Type B pancreatic cell (in vitro differentiated cells): ENCODE results near the gene MYO10. TPM values are rescaled to one million over a fixed set of nuclear protein-coding genes. Genes with fewer than 3 reads are reported as not detected.

Experiments
- DNase-seq: peaks from one replicate; pipeline ENCODE4 v3.0.0; 2021; ENCODE audit warnings: mixed read lengths; ENCODE audit not compliant: unreplicated experiment; ENCODE audit errors: extremely low spot score
- H3K27ac Mint-ChIP-seq: 2 replicates; pipeline ENCODE4 v1.8.0; 2021; ENCODE audit warnings: mild to moderate bottlenecking, mixed read lengths
- H3K27me3 Mint-ChIP-seq: 2 replicates; pipeline ENCODE4 v1.8.0; 2021; ENCODE audit warnings: mixed read lengths
- H3K36me3 Mint-ChIP-seq: 2 replicates; pipeline ENCODE4 v1.8.0; 2021; ENCODE audit warnings: mixed read lengths
- H3K4me1 Mint-ChIP-seq: one replicate; pipeline ENCODE4 v1.8.0; 2021; ENCODE audit warnings: mixed read lengths; ENCODE audit not compliant: unreplicated experiment
- H3K4me3 Mint-ChIP-seq: 2 replicates; pipeline ENCODE4 v1.8.0; 2021; ENCODE audit warnings: mild to moderate bottlenecking, mixed read lengths
- H3K9me3 Mint-ChIP-seq: 2 replicates; pipeline ENCODE4 v1.8.0; 2021; ENCODE audit warnings: mixed read lengths
- total RNA-seq: library from RNA; stranded (reverse); gene quantifications from 2 replicates; pipeline ENCODE4 v1.2.1, GENCODE V29; 2021; ENCODE audit warnings: low replicate concordance
- TF ChIP-seq, protein P1 (sequence below): fragments of 200-600 bp; sonication (generic); conservative IDR thresholded peaks from 2 replicates; pipeline ENCODE4 v1.5.0; 2021; ENCODE audit warnings: antibody characterized with exemption, mild to moderate bottlenecking

The MYO10 gene
- total RNA-seq, 1 donor from 2014 or later: 52.5 TPM

DNA sequence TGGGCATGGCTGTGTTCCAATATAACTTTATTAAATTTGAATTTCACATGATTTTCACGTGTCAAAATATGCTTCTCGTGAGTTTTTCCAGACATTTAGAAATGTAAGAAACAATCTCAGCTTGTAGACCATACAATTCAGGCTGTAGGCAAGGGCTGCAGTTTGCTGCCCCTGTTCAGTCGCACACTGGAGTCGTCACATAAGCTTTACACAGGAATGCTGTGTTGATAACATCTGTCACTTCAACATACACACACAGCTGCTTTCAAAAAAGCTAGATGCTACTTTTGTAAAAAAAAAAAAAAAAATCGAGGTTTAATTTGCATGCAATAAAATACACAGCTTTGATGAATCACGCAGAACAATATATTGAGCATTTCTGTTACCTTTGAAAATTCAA, 77.9 kb downstream of the MYO10 start:
- H3K27me3 Mint-ChIP-seq: no peaks in the 10 kb centered on the region
- no peak overlapping the region for H3K4me3 Mint-ChIP-seq
- peaks cover 4% of the 10 kb centered on the region for H3K36me3 Mint-ChIP-seq
- TF ChIP-seq, protein P1, sequence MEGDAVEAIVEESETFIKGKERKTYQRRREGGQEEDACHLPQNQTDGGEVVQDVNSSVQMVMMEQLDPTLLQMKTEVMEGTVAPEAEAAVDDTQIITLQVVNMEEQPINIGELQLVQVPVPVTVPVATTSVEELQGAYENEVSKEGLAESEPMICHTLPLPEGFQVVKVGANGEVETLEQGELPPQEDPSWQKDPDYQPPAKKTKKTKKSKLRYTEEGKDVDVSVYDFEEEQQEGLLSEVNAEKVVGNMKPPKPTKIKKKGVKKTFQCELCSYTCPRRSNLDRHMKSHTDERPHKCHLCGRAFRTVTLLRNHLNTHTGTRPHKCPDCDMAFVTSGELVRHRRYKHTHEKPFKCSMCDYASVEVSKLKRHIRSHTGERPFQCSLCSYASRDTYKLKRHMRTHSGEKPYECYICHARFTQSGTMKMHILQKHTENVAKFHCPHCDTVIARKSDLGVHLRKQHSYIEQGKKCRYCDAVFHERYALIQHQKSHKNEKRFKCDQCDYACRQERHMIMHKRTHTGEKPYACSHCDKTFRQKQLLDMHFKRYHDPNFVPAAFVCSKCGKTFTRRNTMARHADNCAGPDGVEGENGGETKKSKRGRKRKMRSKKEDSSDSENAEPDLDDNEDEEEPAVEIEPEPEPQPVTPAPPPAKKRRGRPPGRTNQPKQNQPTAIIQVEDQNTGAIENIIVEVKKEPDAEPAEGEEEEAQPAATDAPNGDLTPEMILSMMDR: no peak
- no peaks in the 10 kb centered on the region for H3K9me3 Mint-ChIP-seq
- peaks cover 40% of the 10 kb centered on the region for H3K4me1 Mint-ChIP-seq
- H3K27ac Mint-ChIP-seq: no peak overlapping the region
- no peak for DNase-seq

DNA sequence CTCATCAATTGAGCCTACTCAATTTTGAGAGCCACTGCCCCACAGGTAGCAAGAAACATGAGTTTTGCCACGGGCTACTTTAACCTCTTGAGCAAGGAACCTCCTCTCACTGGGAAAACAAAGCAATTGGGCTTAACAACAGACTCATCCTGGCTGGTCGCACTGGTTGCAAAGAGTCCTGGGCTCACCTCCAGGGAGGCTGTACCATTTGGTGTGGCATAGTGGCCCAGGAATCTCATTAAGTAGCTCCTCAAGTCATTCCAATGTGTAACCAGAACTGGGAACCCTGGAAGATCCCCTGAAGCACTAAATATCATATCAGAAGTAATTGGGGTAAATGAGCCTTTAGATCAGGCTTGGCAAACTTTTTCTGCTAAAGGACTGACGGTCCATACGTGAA, 78.5 kb downstream of the MYO10 start:
- Mint-ChIP-seq H3K27ac (no peak overlapping the region), H3K4me3 (no peak overlapping the region), H3K9me3 (no peaks in the 10 kb centered on the region), H3K4me1 (peaks cover 37% of the 10 kb centered on the region), H3K36me3 (peaks cover 1% of the 10 kb centered on the region), H3K27me3 (no peaks in the 10 kb centered on the region)
- TF ChIP-seq, protein P1: no peak
- DNase-seq: no peak

DNA sequence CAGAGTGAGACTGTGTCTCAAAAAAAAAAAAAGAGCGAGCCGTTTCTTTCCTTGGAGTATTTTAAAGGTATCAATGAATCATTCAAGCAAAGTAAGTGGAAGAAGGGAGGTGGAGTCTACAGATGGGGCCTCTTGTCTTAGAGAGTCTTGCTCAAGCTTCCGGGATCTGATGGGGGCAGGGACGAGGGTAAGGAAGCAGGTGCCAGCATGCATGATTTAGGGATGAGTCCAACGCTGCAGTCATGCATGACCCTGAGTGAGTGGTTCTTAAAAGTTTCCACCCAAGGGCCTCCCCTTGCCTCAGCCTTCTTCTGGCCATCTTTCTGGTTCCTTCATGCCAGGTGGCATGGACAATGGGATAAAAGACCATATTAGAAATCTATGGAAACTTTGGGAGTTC, 79.6 kb downstream of the MYO10 start:
- no peaks in the 10 kb centered on the region for H3K36me3 Mint-ChIP-seq
- H3K4me1 Mint-ChIP-seq: peaks cover 39% of the 10 kb centered on the region
- no peaks in the 10 kb centered on the region for H3K9me3 Mint-ChIP-seq
- no peak overlapping the region for H3K27ac Mint-ChIP-seq
- no peaks in the 10 kb centered on the region for H3K27me3 Mint-ChIP-seq
- TF ChIP-seq, protein P1: no peak
- H3K4me3 Mint-ChIP-seq: no peak overlapping the region
- no peak for DNase-seq

DNA sequence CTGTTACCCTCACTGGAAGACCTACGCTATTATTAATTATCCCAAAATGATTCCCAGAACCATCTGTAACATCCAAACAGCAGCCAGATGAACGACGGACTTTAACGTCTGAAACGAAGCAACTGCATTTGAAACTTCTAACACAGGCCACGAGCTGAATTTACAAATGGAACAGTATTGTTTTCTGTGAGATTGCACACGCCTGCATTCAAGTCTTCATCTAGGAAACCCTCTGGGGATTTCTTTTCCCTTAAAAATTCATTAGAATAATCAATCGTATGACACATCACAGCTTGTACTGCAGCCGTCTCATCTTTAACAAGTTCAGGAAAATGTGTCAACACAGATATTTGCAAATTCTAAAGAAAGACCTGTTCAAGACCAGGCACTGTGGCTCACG, 80.2 kb downstream of the MYO10 start:
- DNase-seq: no peak
- H3K27me3 Mint-ChIP-seq: no peaks in the 10 kb centered on the region
- no peaks in the 10 kb centered on the region for H3K9me3 Mint-ChIP-seq
- H3K27ac Mint-ChIP-seq: peak overlapping the region; percentile 10
- peaks cover 43% of the 10 kb centered on the region for H3K4me1 Mint-ChIP-seq
- H3K36me3 Mint-ChIP-seq: no peaks in the 10 kb centered on the region
- no peak overlapping the region for H3K4me3 Mint-ChIP-seq
- TF ChIP-seq, protein P1: no peak

DNA sequence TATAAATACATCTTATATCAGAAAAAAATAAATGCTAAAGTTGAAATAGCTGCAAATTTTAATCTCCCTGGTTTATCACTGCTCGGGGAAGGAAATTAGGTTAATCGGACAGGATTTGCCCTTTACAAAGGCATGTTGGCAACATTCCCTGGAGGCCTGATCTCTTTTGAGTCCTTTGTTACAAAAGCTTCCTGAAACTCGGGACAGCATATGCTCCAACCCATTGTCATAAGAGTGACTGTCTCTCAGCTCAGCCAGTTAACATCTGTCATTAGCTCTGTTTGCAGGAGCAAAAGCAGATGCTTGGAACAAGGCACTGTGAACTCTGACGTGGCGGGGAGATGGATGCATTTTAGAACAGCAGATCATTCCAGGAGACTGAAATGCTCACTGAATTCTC, 80.6 kb downstream of the MYO10 start:
- Mint-ChIP-seq H3K36me3 (no peaks in the 10 kb centered on the region), H3K4me1 (peaks cover 41% of the 10 kb centered on the region), H3K9me3 (no peaks in the 10 kb centered on the region), H3K27ac (peak overlapping the region; percentile 10), H3K27me3 (no peaks in the 10 kb centered on the region), H3K4me3 (no peak overlapping the region)
- no peak for DNase-seq
- TF ChIP-seq, protein P1: no peak

DNA sequence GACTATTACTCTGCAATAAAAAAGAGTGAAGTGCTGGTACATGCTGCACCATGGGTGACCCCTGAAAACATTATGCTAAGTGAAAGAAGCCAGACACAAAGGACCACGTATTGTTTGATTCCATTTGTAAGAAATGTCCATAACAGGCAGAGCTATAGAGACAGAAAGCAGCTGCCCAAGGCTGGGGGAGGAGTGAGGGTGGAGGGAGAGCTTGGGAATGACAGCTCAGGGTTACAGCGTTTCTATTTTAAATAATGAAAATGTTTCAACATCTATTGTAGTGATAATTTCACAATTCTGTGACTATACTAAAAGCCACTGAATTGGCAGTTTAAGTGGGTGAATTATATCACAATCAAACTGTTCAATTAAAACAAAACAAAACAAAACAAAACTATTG, 81.7 kb downstream of the MYO10 start:
- no peaks in the 10 kb centered on the region for H3K36me3 Mint-ChIP-seq
- DNase-seq: no peak
- H3K27ac Mint-ChIP-seq: no peak overlapping the region
- no peak overlapping the region for H3K4me3 Mint-ChIP-seq
- H3K4me1 Mint-ChIP-seq: peaks cover 39% of the 10 kb centered on the region
- no peaks in the 10 kb centered on the region for H3K9me3 Mint-ChIP-seq
- TF ChIP-seq, protein P1: no peak
- H3K27me3 Mint-ChIP-seq: no peaks in the 10 kb centered on the region
